G401 (cell line): ENCODE results near the gene STPG4. TPM values are rescaled to one million over a fixed set of nuclear protein-coding genes. Genes with fewer than 3 reads are reported as not detected.
"Not testable (repeated sequence)": the region's sequence is repeated elsewhere in the genome, so short reads cannot be mapped to it uniquely, and the experiment has no call there.

Source experiments
- DNase-seq: peaks from one replicate; pipeline ENCODE4 v3.0.0-alpha.2; 2015; ENCODE audit warnings: low spot score
- in situ Hi-C: cut with HindIII; loops from 2 replicates; pipeline ENCODE4 v1.10.0; 2016; ENCODE audit warnings: low sequenced_read_pairs, mixed read lengths
- total RNA-seq: library from RNA; depleted of rRNA; stranded (reverse); fragments of >200 nt; shearing (Covaris generic); gene quantifications from 2 replicates; pipeline ENCODE4 v1.2.3, GENCODE V29; 2014

STPG4 gene
- total RNA-seq, 1 experiment from 2014 or later, result not detected

DNA sequence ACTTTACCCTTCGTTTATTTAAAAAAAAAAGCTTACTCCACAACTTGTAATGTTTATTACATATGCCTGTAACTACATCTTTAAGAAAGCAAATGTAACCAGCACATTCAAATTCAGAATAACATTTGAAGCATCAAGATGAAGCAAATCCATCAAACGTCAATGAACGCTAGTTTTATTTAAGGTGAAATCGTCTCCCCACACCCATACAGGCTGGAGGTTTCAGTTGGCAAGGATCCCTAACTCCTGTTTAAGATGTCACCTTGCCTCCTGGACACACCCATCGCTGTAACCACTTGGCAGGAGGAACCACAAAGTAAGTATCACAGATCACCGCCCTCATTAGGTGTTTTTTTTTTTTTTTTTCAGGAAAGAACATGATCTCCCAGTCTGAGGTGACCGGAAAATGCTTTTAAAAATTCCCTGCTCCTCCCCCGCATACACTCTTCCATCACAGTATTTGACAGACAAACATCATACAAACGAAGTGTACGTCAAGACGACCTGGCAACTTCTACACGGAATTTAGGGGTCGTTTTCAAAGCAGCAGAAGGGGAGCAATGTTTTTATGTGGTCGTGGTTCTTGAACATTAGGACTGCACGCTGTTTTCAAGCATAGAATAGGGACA, 19.7 kb upstream of the STPG4 start:
- in situ Hi-C loops, result no loop called here
- peak; percentile 58 for DNase-seq

DNA sequence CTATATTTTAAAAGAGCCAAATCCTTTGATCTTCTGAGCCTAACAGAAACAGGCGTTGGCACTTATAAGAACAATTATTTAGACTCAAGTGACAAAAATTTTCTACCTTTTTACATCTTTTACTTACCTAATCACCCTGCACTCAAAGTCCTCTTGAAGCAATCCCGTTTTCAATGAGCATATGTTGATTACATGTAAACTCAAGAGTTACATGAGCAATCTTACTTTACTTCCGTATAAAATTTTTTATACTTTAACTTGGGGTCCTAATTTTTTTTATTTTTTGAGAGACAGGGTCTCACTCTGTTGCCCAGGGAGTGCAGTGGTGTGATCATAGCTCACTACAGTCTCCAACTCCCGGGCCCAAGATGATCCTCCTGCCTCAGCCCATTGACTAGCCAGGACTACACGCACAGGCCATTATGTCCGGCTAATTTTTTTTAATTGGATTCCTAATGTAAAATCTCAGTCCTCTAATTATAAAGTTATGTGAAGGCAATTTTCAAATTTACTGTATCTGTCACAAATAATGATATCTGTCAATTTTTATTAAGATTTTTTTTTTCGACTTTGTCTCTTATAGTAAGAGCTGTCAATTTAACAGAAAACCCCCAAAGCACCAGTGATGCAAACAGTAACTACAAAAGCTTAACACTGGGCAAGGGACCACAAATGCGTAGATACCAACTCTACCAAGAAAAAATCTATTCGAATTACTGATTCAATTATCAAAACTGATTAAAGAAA, 19.1 kb upstream of the STPG4 start:
- in situ Hi-C loops, result no loop called here
- peak; percentile 47 for DNase-seq

DNA sequence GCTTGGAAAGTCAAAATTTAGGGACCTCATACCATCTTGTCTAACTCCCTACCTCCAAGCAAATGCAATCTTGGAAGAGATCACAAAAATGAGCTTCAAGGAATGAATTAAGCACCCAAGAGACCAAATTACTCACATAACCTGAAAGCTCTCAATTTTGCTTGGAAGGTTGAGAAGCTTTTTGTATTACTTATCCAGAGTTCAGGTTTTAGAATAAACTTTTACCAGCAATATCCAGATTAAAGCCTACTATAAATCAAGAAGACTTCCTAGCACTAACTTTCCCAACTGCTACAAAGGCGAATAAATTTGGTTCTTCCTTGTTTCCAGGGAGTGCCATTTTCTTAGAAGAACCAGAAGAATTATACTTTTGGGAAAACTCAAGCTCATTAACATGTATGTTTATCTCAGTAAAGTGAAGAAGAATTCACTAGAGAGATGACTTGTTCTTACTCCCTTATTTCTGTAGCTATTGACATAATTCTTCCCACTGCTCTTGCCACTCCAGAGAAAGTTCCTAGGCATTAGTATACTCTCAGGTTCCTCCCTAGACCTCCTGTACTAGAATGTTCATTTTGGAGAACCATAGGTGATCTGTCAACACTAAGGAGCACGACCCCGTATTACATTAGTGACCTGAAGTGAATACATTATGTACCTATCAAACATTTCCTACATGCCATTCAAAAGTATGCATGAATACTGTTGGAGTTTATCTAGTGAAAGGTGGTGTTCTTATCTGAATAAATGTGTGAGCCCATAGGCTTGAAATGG, 18.0 kb upstream of the STPG4 start:
- no peak for DNase-seq
- in situ Hi-C loops, result no loop called here

DNA sequence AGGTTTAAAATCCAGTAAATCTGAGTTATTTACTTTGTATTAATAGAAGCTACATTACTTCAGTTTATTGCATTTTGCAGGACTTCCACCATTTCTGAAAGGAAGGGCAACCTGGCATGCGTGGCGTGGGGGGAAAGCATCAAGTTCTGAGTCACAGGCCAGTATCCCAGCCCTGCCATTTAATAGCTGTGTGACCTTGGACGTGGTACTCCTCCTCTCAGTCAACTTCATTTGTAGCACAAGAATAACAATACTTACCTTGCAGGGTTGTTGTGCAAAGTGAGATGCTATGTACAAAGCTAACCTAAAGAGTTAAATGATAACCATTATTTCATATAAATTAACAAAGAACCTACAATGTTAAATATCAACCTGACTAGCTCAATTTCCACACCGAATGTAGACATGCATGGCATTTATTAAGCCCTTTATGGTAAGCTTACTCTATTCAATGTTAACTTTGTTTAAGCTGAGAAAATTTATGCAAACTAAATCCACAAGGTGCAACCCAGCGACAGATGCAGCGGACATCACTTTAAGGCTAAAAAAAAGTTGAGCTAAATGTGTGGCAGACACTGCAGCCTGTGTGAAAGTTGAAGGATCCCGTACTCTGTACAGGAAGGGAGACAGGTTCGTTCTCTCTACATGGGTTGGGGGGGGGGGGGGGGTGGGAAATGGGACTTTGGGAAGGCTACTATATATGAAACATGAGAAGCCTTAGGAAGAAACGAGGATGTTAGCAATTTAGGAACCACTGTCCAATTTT, 17.2 kb upstream of the STPG4 start:
- in situ Hi-C loops, result no loop called here
- no peak for DNase-seq

DNA sequence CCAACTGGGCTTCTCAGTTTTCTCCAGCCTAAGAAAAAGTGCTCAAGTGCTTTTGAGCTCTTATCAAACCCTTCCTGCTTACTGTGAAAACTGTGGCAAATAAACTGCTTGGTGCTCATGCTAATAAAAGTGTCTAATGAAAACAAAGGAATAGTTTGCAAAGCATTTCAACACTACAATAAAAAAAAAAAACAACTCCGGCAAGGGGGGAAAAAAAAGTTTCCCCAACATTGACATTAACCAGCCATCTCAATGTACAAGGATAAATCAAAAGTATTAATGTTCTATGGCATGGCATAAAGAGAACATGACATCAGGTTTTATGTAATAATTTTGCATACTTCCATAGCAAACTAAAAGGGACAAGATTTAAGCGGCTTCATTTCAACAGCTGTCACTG, 14.7 kb upstream of the STPG4 start:
- DNase-seq, result no peak
- in situ Hi-C loops, result no loop called here

DNA sequence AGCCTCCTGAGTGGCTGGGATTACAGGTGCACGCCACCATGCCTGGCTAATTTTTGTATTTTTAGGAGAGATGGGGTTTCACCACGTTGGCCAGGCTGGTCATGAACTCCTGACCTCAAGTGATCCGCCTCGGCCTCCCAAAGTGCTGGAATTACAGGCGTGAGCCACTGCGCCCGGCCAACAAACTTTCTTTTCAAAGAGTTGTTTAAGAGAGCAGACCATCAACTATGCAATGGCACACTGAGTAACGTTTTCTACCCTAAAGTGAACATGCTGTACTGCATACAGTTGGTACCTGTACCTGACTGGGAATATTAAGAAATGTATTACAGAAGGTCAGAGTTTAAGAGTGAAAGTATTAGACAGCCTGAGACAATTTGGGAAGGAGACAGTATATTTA, 13.8 kb upstream of the STPG4 start:
- in situ Hi-C loops, DNase-seq: not testable (repeated sequence)

DNA sequence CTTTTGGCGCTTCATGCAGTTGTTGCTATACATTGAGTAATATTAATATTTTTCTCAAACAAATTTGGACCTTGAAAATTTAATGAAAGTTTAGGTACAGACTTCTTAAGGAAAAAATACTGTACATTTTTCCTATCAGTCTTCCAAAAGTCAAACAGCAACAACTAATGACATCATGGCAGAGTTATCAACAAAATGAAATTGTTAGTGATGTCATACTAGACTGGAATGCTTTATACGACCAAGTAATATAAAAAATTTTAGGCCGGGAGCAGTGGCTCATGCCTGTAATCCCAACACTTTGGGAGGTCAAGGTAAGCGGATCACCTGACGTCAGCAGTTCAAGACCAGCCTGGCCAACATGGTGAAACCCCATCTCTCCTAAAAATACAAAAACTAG, 12.0 kb upstream of the STPG4 start:
- no peak for DNase-seq
- in situ Hi-C loops, result no loop called here

DNA sequence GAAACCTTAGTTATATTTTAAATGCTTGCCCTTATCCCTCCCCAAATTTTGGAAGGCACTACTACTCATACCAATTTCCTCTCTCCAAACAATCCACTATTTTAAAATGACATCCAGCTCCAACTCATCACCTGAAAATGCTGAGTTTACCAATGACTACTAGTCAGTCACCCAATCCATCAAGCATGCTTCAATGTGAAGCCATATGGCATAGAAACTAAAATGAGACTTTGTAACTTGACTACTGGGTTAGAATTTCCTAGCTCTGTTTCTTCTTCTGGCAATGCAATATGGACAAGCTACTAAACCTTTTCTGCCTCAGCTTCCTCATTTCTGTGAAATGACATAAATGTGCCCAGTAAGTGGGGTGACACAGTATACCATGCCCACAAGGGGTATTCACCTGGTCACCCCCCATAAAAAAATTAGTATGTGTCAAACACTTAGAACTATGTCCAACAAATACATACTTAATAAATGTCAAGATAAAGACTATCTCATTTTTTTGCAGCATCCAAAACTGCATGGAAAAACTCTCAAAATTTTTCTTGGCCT, 10.0 kb upstream of the STPG4 start:
- in situ Hi-C loops, result no loop called here
- no peak for DNase-seq

DNA sequence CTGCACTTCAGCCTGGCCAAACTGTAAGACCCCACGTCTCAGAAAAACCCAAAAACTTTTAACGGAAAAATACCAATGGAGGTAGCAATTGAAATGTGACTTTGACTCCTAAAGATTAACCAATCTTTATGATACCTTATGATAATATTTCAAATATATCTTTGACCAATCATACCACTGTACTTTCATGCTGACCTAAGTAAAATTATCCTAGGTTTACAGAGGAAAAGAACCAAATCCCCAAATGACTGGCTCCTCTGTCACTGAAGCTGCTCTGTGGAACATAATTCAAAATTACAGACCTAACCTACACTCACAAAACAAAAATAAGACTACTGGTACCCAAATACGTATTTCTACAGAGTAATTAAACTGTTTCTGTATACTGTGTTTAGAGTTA, 7.7 kb upstream of the STPG4 start:
- in situ Hi-C loops, result no loop called here
- no peak for DNase-seq

DNA sequence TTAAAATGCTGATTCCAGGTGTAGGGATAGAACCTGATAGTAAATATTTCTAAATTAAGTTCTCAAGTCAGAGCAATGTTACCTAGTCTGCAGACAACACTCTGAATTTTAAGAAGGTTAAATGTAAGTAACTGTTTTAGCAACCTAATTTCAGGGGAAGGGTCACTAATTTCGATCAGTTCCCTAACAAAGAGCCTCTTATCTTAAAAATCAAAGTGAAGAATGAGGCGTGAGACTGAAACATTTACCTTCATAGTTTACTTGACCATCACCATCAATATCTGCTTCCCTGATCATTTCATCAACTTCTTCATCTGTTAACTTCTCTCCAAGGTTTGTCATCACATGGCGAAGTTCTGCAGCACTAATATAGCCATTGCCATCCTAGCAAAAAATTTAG, 6.4 kb upstream of the STPG4 start:
- in situ Hi-C loops, result no loop called here
- DNase-seq, result no peak

DNA sequence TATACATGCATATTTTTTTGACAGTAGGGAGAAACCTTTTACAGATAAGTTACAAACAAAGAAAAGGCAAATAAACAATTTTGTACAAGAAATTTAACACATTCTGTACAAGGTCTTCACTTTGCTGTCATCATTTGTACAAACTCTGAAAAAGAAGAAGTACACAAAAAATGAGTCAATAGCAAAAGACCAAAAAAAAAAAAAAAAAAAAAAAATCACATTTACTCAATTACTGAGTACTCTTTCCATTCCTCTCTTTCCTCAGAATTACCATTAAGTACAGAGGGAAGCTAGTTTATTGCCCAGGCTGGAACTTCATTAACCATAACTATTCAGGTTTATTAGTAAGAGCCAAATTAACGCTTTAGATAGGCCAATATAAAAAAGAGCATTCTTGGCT, 5.6 kb upstream of the STPG4 start:
- no peak for DNase-seq
- in situ Hi-C loops, result no loop called here

DNA sequence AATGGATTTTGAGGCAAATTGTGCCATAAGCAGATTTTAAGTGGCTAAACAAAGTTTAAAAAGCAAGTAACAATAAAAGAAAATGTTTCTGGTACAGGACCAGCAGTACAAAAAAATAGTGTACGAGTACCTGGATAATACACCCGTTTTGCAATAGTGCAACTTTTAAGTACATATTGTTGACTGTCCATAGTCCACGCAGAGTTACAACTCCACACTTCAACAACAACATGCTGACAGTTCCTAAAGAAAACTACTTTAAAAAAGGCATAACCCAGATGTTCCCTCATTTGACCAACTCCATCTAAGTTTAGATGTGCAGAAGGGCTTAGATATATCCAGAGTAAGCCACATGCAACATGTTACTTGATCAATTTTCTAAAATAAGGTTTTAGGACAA, 5.1 kb upstream of the STPG4 start:
- in situ Hi-C loops, result no loop called here
- DNase-seq, result no peak

DNA sequence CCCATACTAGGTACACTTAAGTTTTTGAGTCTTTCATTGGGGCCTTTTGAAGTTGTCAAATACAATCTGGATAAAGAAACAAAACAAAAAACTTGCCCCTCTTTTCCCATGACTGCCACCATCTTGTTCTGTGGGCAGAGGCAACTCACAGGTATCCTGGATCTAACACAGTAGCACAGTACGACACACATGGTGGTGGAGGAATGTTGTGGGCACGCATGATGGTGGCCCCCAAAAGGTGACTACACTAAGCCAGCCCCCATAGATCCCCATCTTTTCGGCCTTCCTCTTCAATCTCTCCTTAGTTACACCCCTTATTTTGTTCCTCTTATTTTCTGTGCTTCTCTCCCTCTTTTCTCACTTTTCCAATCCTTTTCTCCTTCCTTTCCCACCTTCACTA, 4.5 kb upstream of the STPG4 start:
- no peak for DNase-seq
- in situ Hi-C loops, result no loop called here

DNA sequence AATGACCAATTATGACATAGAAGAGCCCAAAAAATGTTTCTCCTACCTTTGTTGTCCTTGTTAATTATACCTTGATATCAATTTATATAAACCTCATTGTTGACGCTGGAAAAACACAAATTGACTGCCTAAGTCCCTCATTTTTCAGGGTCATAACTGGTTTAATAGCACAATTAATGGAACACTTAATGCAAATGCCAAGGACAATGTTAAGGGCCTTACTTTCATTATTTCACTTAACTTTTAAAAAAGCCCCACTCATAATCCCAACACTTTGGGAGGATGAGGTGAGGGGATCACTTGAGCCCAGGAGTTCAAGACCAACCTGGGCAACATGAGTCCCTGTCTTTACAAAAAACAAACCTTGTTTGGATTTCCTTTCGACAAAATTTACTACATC, 3.5 kb upstream of the STPG4 start:
- no peak for DNase-seq
- in situ Hi-C loops, result no loop called here

DNA sequence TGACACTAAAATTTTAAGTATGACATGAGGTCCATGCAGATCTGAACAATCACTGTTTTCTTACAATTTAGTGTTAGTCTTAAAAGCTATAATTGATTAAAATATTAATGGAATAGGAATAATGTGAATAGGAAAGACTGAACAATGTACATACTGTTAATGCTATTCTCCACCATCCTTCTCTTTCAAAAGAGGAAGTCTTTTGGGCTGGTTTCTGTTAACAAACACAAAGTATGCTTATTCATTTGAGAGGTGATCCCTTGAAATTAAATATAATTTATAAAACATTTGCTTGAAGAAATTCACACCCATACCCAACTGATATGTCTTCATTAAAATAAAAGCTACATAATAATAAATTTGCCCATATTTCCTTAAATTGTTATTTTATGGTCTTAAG, 2.3 kb downstream of the STPG4 start:
- in situ Hi-C loops, result no loop called here

DNA sequence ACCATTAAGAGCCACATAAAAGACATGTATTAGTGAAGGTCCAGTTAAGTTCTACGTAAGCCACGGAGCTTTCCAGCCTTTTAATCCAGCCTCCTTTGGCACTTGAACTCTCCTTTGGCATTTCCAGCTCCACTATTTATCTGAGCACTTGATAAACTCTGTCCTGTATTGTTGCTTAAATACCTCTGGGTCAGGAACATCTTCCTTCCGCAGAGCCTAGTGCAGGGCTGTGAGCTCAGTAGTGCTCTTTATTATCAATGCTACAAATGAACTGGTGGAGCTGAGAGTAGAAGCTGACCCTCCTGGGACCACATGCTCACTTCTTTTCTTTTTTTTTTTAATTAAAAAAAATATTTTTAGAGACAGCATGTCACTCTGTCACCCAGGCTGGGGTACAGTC, 4.9 kb downstream of the STPG4 start:
- no peak for DNase-seq
- in situ Hi-C loops, result no loop called here

More for the DNA sequence above, 2.3 kb downstream of the STPG4 start:
- no peak for DNase-seq

DNA sequence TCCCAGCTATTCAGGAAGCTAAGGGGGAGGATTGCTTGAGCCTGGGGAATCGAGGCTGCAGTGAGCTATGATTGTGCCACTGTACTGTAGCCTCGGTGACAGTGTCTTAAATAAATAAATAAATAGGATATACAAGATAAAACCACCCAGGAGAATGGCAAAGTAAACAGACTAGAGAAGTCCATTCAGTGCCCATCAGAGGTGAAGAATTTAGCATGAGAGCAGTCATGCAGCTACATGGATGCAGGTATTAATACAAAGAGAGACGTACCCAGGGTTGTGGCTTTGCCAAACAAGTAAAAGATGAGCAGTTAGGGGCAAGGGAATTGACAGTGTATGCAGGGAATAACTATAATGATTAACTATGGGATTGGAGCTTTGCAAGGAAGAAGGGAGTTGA, 8.1 kb downstream of the STPG4 start:
- DNase-seq, result no peak
- in situ Hi-C loops, result no loop called here

DNA sequence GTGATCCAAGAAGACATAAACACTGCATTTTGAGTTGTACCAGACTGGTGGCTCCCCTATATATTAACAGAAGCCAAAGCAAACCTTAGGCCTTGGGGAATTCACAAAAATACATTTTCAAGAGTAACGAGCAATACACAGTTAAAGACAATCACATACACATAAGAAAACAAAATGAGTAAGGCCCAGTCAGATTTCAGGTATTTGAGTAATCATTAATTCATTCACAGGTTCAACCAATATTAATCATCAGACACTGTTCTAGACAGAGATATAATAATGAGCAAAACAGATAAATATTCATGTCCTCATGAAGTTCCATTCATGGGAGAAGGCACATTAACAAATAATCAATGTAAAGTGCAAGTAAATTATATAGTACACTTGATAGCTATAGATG, 9.6 kb downstream of the STPG4 start:
- no peak for DNase-seq
- in situ Hi-C loops, result no loop called here

DNA sequence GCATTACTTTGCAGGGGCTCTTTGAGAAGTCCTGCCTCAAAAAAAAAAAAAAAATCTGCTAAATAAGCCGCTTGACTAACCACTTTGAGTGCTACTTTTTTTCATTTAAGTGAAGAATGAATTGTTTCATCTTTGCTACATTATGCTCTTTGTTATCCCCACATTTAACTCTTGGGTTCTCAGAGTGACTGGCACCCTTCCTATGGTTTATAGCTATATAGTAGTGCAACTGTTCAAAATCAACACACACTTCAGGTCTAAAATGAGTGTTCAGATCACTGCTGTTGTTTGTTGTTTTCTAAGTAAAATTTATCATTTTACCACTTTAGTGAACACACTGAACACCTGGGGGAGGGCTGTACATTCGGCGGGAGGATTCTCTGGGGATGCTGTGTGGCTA, 13.6 kb downstream of the STPG4 start:
- in situ Hi-C loops, result no loop called here
- no peak for DNase-seq
